HG02885 (cell line): ENCODE results near the gene ECT2.
"Not testable (repeated sequence)": the region's sequence is repeated elsewhere in the genome, so short reads cannot be mapped to it uniquely, and the experiment has no call there.

Source experiments
- ATAC-seq: cut with Tn5 transposase; IDR thresholded peaks from one replicate; pipeline ENCODE4 v1.9.1; 2021; ENCODE audit warnings: mild to moderate bottlenecking; ENCODE audit not compliant: unreplicated experiment, poor library complexity

Gene ECT2, protein sequence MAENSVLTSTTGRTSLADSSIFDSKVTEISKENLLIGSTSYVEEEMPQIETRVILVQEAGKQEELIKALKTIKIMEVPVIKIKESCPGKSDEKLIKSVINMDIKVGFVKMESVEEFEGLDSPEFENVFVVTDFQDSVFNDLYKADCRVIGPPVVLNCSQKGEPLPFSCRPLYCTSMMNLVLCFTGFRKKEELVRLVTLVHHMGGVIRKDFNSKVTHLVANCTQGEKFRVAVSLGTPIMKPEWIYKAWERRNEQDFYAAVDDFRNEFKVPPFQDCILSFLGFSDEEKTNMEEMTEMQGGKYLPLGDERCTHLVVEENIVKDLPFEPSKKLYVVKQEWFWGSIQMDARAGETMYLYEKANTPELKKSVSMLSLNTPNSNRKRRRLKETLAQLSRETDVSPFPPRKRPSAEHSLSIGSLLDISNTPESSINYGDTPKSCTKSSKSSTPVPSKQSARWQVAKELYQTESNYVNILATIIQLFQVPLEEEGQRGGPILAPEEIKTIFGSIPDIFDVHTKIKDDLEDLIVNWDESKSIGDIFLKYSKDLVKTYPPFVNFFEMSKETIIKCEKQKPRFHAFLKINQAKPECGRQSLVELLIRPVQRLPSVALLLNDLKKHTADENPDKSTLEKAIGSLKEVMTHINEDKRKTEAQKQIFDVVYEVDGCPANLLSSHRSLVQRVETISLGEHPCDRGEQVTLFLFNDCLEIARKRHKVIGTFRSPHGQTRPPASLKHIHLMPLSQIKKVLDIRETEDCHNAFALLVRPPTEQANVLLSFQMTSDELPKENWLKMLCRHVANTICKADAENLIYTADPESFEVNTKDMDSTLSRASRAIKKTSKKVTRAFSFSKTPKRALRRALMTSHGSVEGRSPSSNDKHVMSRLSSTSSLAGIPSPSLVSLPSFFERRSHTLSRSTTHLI

DNA sequence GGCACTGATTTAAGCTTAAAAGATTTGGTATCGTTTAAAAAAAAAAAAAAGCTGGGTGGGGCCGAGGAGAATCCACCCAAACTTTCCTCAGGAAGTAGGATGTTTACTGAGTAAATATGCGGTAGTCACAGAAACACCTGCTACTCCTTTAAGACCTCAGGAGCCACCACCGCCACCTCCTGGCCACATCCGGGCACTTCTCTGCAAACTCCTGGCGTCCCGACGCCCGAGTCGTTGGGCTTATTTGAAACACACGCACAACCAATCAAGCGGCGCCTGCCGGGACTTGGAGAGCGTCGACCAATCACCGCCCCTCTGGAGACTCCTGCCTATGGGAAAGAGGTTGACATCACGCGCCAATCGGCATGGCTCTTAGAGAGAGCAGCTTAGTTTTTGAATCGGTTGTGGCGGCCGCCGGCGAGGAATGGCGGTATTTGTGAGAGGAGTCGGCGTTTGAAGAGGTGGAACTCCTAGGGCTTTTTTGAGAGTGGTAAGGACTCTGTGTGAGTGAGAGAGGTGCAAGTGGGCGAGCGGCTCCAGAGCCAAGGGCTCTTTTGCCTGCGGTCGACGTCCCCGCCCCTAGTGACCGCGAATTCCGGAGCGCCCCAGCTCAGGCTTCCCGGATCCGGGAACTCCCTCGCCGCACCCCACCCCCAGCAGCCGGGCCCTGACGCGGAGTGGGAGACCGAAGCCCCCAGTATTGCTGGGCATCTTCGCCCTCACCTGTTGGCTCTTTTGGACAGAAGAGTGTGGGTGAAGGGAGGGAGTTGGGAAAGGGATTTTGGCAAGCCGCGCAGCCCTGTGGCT, at the start of gene ECT2:
ECT2 (plus strand) TSS at position 359 of the 807 bp plus-strand sequence. CDS start 3,805 bp downstream, outside the sequence.
- peak; percentile 97 for ATAC-seq

DNA sequence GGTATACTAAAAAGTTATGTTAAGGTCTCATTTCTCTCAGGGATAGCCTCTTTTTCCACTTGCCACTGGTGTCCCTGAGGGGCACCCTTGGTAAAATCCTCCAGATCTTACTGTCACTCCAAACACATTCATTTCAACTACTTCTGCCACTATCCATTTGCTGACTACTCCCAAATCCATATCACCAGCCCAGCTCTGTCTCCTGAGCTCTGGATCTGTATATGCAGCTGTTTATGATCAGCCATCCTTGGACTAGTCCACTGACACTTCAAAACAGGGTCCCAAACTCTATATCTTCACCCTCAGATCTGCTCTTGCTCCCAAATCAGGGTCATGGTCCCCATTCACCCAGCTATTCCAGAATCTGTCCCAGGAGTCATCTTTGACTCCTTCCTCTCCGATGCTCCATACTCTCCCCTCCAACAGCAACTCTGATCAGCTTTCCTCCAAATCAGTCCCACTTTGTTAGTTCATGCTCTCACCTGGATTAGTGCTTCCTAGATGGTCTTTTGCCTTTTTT, 49.5 kb upstream of the ECT2 start:
- ATAC-seq, result no peak

DNA sequence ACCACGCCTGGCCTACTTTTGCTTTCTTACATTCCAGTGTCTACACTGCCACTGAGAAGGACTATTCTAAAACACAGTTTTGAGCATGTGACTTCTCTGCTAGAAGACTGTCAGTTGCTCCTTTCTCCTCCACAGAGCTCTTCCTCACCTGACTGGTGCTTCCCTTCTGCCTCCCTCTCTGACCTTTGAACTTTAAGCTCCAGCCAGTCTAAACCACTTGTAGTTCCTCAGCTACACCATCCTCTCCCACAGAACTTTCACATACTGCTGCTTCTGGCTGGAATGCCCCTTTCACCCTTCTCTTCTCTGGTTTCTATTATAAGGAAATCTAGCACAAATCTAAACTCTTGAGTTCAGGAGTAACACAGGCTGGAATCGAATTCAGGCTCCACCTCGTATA, 48.8 kb upstream of the ECT2 start:
- no peak for ATAC-seq

DNA sequence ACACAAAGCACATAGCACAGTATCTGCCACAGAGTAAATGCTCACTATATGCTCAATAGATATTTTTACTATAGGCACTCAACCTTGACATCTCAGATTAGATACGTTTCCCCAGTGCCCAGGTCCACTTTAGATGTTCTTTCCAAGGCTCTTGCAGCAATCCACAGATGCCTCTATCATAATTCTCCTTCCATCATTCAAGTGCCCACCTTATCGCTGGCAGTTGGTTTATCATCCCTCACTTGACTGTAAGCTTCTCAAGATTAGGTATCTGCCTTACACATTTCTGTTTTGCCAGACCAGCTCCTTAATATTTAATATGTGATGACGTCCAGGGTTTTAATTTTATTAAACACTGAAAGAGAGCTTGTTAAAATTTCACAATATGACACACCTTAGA, 48.3 kb upstream of the ECT2 start:
- no peak for ATAC-seq

DNA sequence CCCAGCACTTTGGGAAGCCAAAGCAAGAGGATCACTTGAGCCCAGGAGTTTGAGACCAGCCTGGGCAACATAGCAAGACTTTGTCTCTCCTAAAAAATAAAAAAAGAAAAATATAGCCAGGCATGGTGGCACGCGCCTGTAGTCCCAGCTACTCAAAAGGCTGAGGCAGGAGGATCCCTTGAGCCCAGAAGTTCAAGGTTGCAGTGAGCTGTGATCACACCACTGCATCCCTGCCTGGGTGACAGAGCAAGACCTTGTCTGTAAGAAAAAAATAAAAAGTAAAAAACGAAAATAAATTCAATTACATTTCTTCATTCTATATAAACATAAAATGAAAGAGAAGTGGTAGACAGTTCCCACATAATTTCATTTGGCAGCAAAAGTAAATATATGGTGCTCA, 47.8 kb upstream of the ECT2 start:
- not testable (repeated sequence) for ATAC-seq

DNA sequence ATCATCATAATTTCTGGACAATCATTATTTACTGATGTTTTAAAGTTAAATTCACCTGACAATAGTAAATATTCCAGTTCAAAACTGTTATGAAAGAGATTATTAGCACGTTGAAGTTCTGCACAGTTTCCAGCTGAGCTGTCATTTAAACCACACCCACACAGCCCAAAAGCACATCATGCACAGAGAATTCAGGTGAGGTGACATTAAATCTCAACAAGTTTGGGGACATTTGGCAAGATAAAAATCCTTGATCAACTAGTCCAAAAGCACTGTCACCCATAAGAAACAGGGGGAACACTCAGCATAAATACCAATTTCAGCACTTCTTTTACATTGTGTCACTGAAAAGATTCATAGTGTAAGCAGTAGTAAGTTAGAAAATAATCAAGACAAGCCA, 46.5 kb upstream of the ECT2 start:
- no peak for ATAC-seq

DNA sequence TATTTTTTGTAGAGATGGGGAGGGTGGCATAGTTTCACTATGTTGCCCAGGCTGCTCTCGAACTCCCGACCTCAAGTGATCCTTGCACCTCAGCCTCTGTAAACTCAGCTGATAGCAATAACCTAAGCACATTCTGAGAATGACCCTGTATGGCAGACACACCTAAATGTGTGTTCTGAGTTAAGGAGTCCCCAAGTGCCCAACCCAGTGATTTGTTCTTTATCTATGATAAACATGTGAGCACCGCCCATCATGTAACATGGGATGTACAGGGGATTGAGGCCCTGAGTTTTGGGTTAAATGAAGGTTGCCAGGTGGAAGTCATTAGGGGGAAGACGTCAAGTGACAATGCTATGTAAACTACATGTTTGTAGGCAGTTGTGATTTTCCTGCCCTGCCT, 45.4 kb upstream of the ECT2 start:
- no peak for ATAC-seq

DNA sequence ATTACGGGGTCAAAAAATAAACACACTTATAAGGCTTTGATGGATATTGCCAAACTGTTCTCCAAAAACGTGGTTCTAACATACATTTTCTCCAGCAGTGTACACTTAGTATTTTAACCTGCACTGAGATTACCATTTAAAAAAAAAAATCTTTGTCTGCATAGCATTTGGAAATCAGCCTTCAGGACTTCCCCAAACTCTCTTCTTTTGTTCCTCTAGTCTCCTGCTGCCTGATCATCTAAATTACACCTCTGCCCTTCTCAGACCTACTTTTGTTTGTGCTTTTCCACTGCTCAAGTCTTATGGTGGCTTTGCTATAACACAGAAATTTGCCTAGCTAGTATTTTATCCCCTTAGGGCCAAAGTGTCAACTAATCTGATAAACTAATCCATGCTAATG, 43.5 kb upstream of the ECT2 start:
- no peak for ATAC-seq

DNA sequence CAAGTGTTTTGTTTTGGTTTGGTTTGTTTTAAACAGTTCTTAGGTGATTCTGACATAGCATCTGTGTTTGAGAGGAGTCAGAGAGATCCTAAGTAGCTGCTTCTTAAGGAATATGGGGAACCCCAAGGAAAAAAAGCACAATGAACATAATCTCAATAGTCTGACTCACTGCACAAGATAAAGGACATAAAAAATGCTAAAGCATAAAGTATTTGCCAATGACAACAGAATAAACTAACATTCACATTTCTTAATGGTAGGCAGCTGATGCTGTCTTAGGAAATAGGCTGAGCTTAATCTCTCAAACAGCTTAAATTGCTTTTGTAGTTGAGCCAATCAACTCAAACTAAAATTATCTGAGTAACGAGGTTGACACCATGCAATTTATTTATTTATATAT, 42.6 kb upstream of the ECT2 start:
- no peak for ATAC-seq

DNA sequence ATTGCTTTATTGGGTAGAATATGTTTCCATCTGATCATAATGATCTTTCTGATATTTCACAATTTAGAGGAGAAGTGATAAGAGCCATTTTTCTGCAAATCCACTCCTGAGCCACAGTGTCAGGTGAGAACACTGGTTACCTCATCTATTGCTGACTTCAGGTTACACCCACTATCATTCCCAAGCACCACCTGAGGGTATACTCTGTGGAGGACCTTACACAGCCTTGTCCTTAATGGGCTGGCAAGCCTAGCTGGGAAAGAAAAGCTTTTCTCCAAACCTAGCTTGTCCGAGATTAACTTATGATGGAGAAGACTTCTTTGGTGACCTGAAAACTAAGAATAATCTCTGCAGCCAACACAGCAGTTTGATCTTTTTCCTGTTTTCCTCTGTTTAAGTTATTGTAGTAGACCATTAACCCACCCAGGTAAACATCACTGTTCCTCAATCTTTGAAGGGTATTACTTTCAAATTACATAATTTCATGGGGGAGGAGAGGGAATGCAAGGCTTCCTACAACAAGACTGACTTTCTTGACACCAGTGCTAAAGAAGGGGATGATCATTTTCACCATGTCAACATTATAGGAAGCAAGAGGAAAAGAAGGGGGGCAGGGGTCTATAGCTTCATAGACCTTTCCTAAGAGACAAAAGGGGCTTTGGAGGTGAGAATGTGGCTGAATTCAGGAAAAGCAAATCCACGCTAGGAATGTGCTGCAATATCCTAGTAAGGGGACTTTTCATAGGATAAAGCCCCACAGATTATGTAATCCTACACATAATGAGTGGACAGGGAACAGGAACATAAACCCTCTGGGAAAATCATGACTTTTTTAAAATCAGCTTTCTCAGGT, 41.4 kb upstream of the ECT2 start:
- no peak for ATAC-seq

DNA sequence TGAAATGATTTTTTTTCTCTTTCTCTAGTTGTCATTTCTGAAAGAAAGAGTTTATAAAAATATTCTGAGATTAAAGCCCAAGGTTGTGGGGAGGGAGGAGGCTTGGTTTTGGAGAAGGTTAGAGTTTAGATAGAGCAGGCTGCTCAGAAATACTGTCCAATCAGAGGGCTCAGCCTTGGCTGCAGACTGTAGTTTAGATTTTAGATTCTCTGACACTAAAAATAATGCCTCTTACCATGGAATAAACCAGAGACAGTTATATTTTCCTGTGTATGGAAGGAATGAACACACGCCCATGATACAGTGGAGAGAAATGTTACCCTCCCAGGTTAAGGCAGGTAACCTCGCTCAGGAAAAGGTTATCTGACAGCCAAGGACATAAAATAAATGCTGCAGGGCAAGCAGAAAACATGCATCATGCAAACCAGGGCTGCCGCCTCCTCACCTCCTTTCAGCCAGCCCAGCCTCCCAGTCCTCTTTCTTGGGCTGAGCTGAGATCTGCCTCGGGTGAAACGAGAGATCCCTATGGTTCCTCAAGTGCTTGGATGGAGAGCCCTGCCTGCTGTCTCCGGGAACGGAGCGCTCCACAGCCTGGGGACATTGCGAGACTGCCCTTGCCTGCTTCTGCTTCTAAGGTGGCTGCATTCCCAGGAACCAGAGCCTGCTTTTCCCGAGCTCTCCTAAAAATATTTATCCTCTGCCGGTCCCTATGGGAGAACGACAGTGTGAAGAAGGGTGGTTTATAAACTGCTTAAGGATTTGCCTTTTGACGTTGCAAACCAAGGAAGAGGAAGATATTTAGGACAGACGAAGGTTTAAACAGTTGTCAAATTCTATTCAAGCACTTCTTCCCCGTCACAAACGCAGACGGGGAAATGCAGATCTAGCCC, 40.5 kb upstream of the ECT2 start:
- peak; percentile 9 for ATAC-seq

DNA sequence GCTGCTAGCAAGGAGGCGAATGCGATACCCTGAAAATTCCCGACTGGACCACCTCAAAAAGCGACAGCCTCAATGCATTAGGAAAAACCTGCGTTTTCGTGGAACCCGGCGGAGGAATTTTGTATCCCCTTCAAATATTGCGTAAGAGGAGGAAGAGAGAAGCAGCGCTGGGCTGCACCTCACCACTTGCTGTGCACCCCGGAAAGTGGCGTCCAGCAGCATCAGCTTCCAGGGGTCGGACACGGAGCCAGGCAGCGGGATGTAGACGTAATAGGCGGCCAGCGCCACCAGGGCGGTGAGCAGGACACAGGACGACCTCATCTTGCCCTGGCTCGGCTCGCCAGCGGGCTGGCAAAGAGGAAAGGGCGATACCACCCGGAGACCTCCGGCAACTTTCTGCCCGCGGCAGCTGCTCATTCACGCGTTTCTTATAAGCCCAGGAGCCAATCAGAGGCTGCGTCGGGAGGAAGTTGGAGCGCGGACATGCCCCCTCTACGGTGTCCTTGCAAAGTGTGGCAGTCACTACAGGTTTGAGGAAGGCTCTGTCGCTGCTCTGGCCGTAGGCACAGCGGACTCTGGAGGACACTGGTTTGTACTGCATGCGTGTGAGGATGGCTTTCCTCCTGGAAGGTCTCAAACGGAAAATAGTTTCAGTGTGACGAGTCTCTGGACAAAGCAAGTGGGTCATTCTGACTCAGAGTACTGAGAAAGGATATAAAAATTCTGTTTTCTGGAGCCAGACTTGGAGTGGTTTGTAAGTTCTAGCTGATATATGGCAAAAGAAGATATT, 39.7 kb upstream of the ECT2 start, which contains the start of gene NCEH1:
NCEH1 (minus strand) TSS at position 404 of the 790 bp plus-strand sequence; CDS start at position 321, 83 bp downstream.
- peak; percentile 99 for ATAC-seq

DNA sequence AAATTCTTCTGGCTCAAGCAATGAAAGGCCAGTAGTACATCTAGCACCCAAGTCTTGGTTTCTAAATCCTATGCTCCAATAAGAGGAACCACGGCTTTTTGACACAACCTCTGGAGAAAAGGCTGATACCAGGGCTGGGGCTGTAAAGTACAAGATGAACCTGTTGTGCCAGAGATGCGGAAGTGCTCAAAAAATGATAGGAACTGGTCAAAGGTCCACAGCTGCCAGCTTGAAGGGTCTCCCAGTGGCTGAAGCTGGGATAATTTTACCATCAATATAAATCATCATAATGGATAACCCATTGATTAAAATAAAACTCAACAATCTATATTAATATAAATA, 39.1 kb upstream of the ECT2 start:
- no peak for ATAC-seq

DNA sequence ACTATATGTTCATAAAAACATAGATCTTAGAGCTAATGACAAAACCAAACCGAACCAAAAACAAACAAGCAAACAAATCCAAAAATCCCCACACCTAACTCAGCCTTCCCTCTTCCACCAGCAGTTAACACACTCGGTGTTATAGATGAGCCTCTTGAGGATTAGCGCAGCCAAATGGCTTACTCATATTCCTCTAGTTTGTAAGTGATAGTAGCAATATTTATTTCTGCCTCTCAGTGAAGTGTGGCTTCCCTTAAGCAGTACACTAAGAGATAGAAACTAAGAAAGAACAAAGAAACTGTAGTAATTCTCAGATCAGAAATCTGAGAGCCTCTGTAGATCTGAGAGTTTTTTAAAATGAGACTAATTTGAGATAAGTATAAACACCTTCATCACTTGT, 37.2 kb upstream of the ECT2 start:
- ATAC-seq, result no peak

DNA sequence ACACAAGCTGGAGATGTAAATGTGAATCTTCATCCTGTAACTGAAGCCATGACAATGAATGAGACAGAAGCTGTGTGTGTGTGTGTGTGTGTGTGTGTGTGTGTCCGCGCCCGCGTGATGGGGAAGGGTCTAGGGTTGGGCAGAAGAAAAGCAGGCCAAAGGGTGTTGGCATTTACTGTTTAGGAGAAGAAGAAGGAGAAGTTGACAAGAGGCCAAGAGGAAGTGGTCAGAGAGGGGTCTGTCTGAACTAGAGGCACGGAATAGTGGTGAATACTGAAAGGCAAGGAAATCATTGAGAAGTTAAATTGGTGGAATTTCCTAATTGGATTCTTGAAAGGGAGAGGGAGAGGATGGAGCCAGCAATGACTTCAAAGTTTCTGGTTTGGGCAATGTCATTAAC, 34.0 kb upstream of the ECT2 start:
- no peak for ATAC-seq

DNA sequence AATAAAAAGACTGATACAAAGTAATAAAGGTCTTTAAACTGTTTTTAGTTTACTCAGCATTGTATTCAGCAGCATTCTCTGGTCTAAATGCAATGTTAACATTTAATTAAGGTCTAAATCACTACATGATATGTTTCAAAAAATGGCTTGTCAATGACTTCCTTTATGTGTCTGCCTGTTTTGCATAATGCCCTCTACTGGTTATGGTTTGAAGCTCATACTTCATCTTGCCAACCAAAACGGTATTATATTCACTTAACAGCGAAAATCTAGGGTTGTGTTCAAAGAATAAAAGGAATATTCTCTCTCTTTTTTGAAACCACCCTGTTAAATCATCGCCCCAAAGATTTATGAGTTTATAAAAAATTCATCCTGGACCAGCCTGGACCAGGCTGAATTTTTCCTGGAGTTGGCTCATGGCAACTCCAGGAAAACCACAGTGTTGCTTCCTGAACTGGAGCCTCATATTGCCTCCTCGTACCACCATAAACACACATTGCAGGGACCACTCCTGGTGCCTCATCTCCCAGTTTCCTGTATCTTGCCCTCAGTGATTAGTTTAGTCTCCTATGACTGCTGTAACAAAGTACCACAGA, 32.9 kb upstream of the ECT2 start:
- ATAC-seq, result peak; percentile 74

DNA sequence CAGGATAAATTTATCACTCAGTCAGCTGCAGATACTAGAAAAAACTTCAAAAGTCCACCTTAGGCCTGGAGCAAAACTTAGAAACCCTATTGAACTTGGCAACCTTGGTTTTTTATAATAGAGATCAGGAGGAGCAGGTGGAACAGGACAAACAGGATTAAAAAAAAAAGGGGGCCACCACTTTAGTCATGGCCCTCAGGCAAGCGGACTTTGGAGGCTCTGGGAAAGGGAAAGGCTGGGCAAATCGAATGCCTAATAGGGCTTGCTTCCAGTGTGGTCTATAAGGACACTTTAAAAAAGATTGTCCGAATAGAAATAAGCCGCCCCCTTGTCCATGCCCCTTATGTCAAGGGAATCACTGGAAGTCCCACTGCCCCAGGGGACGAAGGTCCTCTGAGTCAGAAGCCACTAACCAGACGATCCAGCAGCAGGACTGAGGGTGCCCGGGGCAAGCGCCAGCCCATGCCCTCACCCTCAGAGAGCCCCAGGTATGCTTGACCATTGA, 27.9 kb upstream of the ECT2 start:
- not testable (repeated sequence) for ATAC-seq
